ENCODE results near the gene TNNC2.

Gene TNNC2

DNA sequence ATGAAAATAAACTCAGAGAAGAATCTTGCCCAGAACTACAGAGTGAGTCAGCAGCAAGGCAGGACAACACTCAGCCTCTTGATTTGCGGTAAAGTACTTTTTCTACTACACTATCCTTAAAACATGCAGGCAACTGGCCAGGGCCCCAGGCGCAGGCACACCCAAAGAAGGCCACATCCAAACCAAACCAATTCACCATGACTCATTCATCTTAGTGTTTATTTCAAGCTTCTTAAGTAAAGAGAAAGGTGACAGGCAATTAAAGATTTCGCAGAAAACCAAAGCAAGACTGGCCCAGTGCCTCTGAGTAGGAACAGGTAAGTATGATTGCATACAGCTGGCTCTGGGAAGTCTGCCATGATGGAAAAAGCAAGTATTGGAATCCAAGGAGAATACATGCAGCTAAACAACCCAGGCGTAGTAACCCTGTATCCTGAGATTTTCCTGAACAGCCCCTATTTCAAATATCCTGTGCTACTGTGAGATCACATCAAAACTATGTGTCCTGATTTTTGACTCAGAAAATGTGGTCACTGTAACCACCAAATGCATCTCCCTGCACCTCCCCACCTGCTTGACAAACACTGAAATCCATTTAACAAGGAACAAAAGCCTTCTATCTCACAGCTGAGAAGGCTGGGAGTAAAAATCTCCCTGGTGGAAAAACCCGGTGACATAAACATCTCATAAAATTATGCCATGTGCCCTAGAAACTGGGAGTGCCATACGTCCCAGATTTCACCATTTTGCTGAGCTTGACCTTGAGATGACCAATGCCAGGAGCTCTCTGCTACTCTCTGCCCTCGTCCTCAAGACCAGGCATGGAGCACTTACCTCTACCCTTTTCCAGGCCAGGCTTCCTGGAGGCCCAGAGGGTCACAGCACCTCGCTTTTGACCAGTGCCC lies 47.8 kb downstream of the TNNC2 start:
- no peak for DNase-seq

DNA sequence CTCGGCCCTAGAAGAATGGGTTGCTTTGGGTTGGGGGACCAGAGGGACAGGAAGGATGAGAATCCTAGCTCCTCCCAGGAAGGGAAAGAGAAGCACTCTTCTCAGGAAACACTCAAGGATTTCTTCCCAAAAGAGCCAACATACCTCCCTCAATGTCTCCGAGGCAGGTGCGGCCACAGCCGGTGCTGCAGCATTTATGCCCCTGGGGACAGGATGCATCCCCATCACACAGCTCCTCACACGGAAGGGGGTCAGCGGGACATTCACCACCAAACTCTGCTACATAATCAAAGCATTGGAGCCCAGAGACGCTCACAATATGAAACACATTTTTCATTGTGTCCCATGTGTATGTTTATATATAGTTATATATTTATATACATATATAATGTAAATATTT lies 50.2 kb downstream of the TNNC2 start:
- no peak for DNase-seq

DNA sequence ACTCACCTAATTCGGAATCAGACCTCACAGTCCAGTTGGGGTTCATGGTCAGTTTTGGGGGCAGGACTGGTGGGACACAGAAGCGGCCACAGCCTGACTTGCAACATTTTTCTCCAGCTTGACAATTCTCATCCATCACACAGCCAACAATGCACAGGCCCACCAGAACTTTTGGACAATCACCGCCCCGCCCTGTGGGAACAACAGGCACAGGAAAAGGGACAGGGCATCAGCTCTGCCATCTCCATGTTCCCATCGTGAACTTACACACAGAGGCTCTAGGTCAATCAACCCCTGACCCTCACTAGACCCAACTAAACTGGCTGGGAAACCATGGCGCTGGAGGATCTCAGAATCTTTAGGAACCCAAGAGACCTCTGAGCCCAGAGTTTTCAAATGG lies 51.7 kb downstream of the TNNC2 start:
- DNase-seq: no peak

DNA sequence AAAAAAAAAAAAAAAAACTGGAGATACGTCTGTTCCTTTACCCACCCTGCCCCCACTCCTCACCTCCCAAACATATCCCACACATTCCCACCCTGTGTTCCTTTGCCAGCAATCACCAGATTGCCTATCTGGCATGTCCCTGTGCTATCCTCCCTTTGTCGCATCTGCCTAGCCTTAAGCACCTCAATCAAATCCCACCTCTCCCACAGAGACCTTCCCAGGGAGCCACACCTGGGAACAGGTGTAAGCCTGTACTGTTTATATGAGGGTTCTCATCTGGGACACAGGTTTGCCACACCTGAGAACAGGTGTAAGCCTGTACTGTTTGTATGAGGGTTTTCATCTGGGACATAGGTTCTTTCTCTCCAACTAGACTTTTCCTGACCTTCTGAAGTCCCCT lies 52.2 kb downstream of the TNNC2 start:
- no peak for DNase-seq

Data from activated CD4-positive, alpha-beta T cell treated with anti-CD3 and anti-CD28 coated beads, Interleukin-2, amount 50 U/mL, for 1 hour (primary cell).